ENCODE data around the gene CADPS2.

Gene CADPS2

DNA sequence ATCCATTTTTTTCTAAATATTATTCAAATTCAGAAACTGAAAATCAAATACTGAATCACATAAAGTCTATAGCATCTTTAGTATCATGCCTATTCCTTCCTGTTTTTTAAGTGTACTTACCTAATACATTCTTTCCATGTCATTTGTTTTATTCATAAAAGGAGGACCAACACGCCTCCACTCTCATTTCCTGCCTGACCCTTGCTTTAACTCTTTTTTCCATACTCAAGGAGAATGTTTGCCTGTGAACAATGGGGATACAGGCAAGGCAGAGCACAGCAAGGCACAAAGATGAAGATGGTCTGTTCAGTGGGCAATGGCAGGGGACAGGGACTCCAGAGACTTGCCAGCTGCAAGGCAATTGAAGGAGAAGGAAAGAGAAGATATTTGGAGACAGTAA, 460.5 kb downstream of the CADPS2 start:
- no peak overlapping the region for H3K4me3 ChIP-seq (ENCODE audit: low read depth, low read length)
- no peaks in the 10 kb centered on the region for H3K27me3 ChIP-seq (replicated peaks)
- in situ Hi-C loops (cut with HindIII; ENCODE audit: low pct_ligation_motif_present, low sequenced_read_pairs): no loop called here
- TF ChIP-seq, protein P1, sequence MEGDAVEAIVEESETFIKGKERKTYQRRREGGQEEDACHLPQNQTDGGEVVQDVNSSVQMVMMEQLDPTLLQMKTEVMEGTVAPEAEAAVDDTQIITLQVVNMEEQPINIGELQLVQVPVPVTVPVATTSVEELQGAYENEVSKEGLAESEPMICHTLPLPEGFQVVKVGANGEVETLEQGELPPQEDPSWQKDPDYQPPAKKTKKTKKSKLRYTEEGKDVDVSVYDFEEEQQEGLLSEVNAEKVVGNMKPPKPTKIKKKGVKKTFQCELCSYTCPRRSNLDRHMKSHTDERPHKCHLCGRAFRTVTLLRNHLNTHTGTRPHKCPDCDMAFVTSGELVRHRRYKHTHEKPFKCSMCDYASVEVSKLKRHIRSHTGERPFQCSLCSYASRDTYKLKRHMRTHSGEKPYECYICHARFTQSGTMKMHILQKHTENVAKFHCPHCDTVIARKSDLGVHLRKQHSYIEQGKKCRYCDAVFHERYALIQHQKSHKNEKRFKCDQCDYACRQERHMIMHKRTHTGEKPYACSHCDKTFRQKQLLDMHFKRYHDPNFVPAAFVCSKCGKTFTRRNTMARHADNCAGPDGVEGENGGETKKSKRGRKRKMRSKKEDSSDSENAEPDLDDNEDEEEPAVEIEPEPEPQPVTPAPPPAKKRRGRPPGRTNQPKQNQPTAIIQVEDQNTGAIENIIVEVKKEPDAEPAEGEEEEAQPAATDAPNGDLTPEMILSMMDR (IDR thresholded peaks at IDR 0.05; ENCODE audit: low read depth, low read length, missing control alignments): no peak
- H3K36me3 ChIP-seq (replicated peaks): no peaks in the 10 kb centered on the region
- H3K27ac ChIP-seq: no peak overlapping the region
- DNase-seq: no peak

DNA sequence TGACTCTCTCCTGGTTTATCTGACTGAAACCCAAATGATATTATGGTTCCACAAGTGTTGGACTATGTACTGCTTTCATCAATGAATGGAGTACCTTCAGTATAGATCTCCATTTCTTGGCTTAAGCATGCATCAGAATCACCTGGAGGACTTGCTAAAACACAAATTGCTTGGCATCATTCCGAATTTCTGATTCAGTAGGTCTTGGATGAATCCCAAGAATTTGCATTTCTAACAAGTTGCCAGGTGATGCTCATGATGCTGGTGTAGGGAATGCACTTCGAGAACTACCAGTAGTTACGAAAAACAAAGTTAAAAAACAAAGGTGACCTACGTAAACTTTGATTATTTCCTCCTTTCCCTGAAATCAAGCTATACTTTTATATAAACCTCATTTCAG, 462.7 kb downstream of the CADPS2 start:
- DNase-seq: no peak
- in situ Hi-C loops (cut with HindIII; ENCODE audit: low pct_ligation_motif_present, low sequenced_read_pairs): no loop called here
- Histone ChIP-seq H3K27ac (no peak overlapping the region), H3K4me3 (ENCODE audit: low read depth, low read length) (no peak overlapping the region), H3K36me3 (replicated peaks) (no peaks in the 10 kb centered on the region), H3K27me3 (replicated peaks) (no peaks in the 10 kb centered on the region)
- TF ChIP-seq, protein P1 (IDR thresholded peaks at IDR 0.05; ENCODE audit: low read depth, low read length, missing control alignments): no peak

- Histone ChIP-seq H3K27me3 (replicated peaks) (no peaks in the 10 kb centered on the region), H3K27ac (no peak overlapping the region), H3K36me3 (replicated peaks) (no peaks in the 10 kb centered on the region), H3K4me3 (ENCODE audit: low read depth, low read length) (no peak overlapping the region)
- peak; percentile 40 for DNase-seq
- TF ChIP-seq, protein P1 (IDR thresholded peaks at IDR 0.05; ENCODE audit: low read depth, low read length, missing control alignments): no peak
- in situ Hi-C loops (cut with HindIII; ENCODE audit: low pct_ligation_motif_present, low sequenced_read_pairs): no loop called here
Measured at GRCh38 chr7:122416336-122416735, 469.9 kb downstream of the CADPS2 start.

DNA sequence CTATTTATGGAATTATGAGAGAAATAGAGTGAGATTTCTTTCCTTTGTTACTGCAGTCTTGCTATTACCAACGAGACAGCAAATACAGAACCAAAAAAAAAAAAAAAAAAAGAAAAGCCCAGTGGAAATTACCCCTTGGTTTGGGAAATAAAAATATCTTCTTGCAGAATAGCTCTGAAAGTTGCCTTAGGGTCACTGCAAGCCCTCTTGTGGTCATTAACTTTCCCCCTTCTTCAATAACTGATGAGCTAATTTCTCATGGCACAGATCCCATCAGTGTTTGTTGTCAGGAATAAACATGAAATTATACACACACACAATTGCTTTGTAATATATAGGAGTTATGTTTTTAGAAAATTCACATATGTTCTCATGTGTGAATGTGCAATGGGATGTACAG, 470.8 kb downstream of the CADPS2 start:
- Histone ChIP-seq H3K27ac (no peak overlapping the region), H3K27me3 (replicated peaks) (no peaks in the 10 kb centered on the region), H3K4me3 (ENCODE audit: low read depth, low read length) (no peak overlapping the region), H3K36me3 (replicated peaks) (no peaks in the 10 kb centered on the region)
- no peak for DNase-seq
- in situ Hi-C loops (cut with HindIII; ENCODE audit: low pct_ligation_motif_present, low sequenced_read_pairs): no loop called here
- TF ChIP-seq, protein P1 (IDR thresholded peaks at IDR 0.05; ENCODE audit: low read depth, low read length, missing control alignments): no peak

- no peak overlapping the region for H3K27ac ChIP-seq
- H3K4me3 ChIP-seq (ENCODE audit: low read depth, low read length): no peak overlapping the region
- H3K27me3 ChIP-seq (replicated peaks): no peaks in the 10 kb centered on the region
- H3K36me3 ChIP-seq (replicated peaks): no peaks in the 10 kb centered on the region
- no peak for DNase-seq
- in situ Hi-C loops (cut with HindIII; ENCODE audit: low pct_ligation_motif_present, low sequenced_read_pairs): no loop called here
- TF ChIP-seq, protein P1 (IDR thresholded peaks at IDR 0.05; ENCODE audit: low read depth, low read length, missing control alignments): no peak
Measured at GRCh38 chr7:122413339-122413738, 472.9 kb downstream of the CADPS2 start.

GRCh38 chr7:122412883-122413282, 473.4 kb downstream of the CADPS2 start:
- TF ChIP-seq, protein P1 (IDR thresholded peaks at IDR 0.05; ENCODE audit: low read depth, low read length, missing control alignments): no peak
- in situ Hi-C loops (cut with HindIII; ENCODE audit: low pct_ligation_motif_present, low sequenced_read_pairs): no loop called here
- DNase-seq: peak; percentile 78

More at GRCh38 chr7:122412883-122413282, 473.4 kb downstream of the CADPS2 start:
- Histone ChIP-seq H3K4me3 (ENCODE audit: low read depth, low read length) (no peak overlapping the region), H3K36me3 (replicated peaks) (no peaks in the 10 kb centered on the region), H3K27ac (no peak overlapping the region), H3K27me3 (replicated peaks) (no peaks in the 10 kb centered on the region)

Data from brain microvascular endothelial cell (primary cell).